ENCODE measurements around the gene NPAS2. TPM values are rescaled to one million over a fixed set of nuclear protein-coding genes. Genes with fewer than 3 reads are reported as not detected.

NPAS2 gene
- total RNA-seq, 1 experiment from 2014 or later: 12.3 TPM

DNA sequence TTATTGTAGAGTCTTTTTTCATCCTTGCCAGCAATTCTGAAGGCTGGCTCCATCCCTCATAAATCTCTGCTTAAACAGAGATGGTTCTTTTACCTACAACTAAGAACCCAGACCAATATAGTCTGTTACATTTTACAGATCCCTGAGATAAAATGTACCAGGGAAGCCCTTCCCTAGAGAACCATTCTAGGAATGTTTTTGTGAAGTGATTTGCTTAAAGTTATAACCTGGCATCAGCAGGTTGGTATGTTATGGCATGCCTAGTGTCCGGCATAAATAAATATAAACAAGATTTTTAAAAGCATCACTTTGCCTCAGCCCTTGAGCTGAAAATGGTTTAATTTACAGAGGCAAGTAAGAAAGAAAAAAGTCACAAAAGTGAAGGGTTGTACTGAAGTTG is 18.5 kb upstream of the NPAS2 start:
- ChIA-PET POLR2A (interaction anchor here (0.7 to 2.1 kb wide), 7 partner anchors 11 to 71 kb away, joined by 3 to 11 read pairs (median 4); partner anchors contain the start of gene NPAS2), CTCF (interaction anchor here (1.2 to 1.7 kb wide), 2 partner anchors 102 to 194 kb away, joined by 3 read pairs; no protein-coding TSS in a partner anchor)
- H3K27ac Mint-ChIP-seq (ENCODE audit: low read depth, unreplicated experiment): peak overlapping the region; percentile 36
- TF ChIP-seq, protein P1, sequence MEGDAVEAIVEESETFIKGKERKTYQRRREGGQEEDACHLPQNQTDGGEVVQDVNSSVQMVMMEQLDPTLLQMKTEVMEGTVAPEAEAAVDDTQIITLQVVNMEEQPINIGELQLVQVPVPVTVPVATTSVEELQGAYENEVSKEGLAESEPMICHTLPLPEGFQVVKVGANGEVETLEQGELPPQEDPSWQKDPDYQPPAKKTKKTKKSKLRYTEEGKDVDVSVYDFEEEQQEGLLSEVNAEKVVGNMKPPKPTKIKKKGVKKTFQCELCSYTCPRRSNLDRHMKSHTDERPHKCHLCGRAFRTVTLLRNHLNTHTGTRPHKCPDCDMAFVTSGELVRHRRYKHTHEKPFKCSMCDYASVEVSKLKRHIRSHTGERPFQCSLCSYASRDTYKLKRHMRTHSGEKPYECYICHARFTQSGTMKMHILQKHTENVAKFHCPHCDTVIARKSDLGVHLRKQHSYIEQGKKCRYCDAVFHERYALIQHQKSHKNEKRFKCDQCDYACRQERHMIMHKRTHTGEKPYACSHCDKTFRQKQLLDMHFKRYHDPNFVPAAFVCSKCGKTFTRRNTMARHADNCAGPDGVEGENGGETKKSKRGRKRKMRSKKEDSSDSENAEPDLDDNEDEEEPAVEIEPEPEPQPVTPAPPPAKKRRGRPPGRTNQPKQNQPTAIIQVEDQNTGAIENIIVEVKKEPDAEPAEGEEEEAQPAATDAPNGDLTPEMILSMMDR (IDR thresholded peaks at IDR 0.05; ENCODE audit: unreplicated experiment): no peak
- H3K4me1 Mint-ChIP-seq (ENCODE audit: insufficient read depth, unreplicated experiment): peaks cover 22% of the 10 kb centered on the region
- H3K36me3 Mint-ChIP-seq (ENCODE audit: insufficient read depth, unreplicated experiment): no peaks in the 10 kb centered on the region
- no peak for DNase-seq (ENCODE audit: unreplicated experiment)
- intact Hi-C loops (cut with micrococcal nuclease): no loop called here
- BruUV-seq (replicated peaks): no TSS peak
- H3K27me3 Mint-ChIP-seq (ENCODE audit: insufficient read depth, unreplicated experiment): no peaks in the 10 kb centered on the region
- H3K4me3 Mint-ChIP-seq (ENCODE audit: unreplicated experiment): no peak overlapping the region
- H3K9me3 Mint-ChIP-seq (ENCODE audit: unreplicated experiment): no peaks in the 10 kb centered on the region

DNA sequence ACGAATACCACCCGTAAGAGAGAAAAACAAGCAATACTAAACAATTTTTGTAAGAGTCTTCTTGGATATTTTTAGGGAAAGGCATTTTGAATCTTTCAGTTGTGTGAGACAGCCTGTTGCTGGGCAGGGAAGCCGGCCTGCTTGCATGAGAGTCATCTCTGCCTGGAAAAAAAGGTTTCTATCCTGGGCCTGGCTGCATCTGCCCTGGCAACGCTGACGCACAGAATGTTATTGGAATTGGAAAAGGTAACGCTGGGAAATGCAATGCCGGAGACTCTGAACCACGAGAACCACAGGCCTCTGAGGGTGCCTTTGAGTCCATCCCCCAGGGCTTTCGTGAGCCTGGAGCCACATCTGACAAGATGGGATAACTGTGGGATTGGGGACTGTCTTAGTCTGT is 17.9 kb upstream of the NPAS2 start:
- POLR2A ChIA-PET: interaction anchor here (0.7 to 1.4 kb wide), 3 partner anchors 13 to 71 kb away, joined by 3 to 4 read pairs (median 3); no protein-coding TSS in a partner anchor
- no peak overlapping the region for H3K4me3 Mint-ChIP-seq (ENCODE audit: unreplicated experiment)
- H3K27me3 Mint-ChIP-seq (ENCODE audit: insufficient read depth, unreplicated experiment): no peaks in the 10 kb centered on the region
- no peaks in the 10 kb centered on the region for H3K9me3 Mint-ChIP-seq (ENCODE audit: unreplicated experiment)
- BruUV-seq (replicated peaks): no TSS peak
- TF ChIP-seq, protein P1 (IDR thresholded peaks at IDR 0.05; ENCODE audit: unreplicated experiment): no peak
- no peaks in the 10 kb centered on the region for H3K36me3 Mint-ChIP-seq (ENCODE audit: insufficient read depth, unreplicated experiment)
- peak overlapping the region; percentile 36 for H3K27ac Mint-ChIP-seq (ENCODE audit: low read depth, unreplicated experiment)
- intact Hi-C loops (cut with micrococcal nuclease): no loop called here
- no peak for DNase-seq (ENCODE audit: unreplicated experiment)
- CTCF ChIA-PET: interaction anchor here (1.7 kb wide), 1 partner anchor 195 kb away, joined by 3 read pairs; no protein-coding TSS in a partner anchor
- H3K4me1 Mint-ChIP-seq (ENCODE audit: insufficient read depth, unreplicated experiment): peaks cover 15% of the 10 kb centered on the region

DNA sequence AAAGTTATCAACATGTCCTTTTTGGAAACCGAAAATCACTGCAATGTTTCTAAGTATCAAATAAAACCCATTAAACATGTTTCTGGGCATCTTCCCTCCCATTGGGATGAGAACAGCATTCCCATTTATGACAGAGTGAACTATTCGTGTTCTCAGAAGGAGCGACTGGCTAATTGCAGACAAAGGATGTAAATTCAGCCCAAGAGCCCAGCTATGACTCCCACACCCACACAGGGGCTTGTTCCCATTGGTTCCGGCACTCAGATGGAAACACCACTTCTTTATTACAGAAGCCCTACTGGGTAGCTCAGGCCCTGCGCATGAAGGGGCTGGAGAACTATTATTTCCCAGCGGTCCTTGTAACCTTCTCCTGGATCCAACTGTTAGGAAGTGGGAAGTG is 16.6 kb upstream of the NPAS2 start:
- intact Hi-C loops (cut with micrococcal nuclease): no loop called here
- H3K4me3 Mint-ChIP-seq (ENCODE audit: unreplicated experiment): no peak overlapping the region
- no peak overlapping the region for H3K27ac Mint-ChIP-seq (ENCODE audit: low read depth, unreplicated experiment)
- no peaks in the 10 kb centered on the region for H3K9me3 Mint-ChIP-seq (ENCODE audit: unreplicated experiment)
- POLR2A ChIA-PET: interaction anchor here (1.0 kb wide), 1 partner anchor 15 kb away, joined by 3 read pairs; no protein-coding TSS in a partner anchor
- BruUV-seq (replicated peaks): no TSS peak
- CTCF ChIA-PET: no interaction called here
- no peak for DNase-seq (ENCODE audit: unreplicated experiment)
- TF ChIP-seq, protein P1 (IDR thresholded peaks at IDR 0.05; ENCODE audit: unreplicated experiment): no peak
- H3K4me1 Mint-ChIP-seq (ENCODE audit: insufficient read depth, unreplicated experiment): peaks cover 14% of the 10 kb centered on the region
- H3K27me3 Mint-ChIP-seq (ENCODE audit: insufficient read depth, unreplicated experiment): no peaks in the 10 kb centered on the region
- H3K36me3 Mint-ChIP-seq (ENCODE audit: insufficient read depth, unreplicated experiment): no peaks in the 10 kb centered on the region

DNA sequence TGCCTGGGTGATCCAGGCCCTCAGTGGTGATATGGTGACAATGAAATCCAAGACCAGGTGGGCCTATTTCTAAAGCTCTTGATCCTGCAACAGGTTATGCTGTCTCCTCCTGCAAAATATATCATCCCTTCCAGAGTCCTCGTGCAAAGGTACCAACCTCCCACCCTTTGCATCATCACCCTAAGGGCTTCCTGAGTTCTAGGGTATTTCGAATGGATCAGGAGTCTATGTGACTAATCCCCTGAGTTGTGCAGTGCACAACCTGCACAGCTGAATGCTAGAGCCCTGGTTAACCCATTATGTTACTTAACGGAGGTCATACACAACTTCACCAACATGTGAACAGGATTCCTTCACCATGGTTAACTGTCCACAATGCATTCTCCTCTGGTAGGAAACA is 13.4 kb upstream of the NPAS2 start:
- TF ChIP-seq, protein P1 (IDR thresholded peaks at IDR 0.05; ENCODE audit: unreplicated experiment): no peak
- DNase-seq (ENCODE audit: unreplicated experiment): no peak
- no peak overlapping the region for H3K4me3 Mint-ChIP-seq (ENCODE audit: unreplicated experiment)
- H3K27me3 Mint-ChIP-seq (ENCODE audit: insufficient read depth, unreplicated experiment): no peaks in the 10 kb centered on the region
- H3K4me1 Mint-ChIP-seq (ENCODE audit: insufficient read depth, unreplicated experiment): peaks cover 6% of the 10 kb centered on the region
- intact Hi-C loops (cut with micrococcal nuclease): no loop called here
- ChIA-PET CTCF (interaction anchor here (0.9 kb wide), 1 partner anchor 12 kb away, joined by 4 read pairs; no protein-coding TSS in a partner anchor), POLR2A (interaction anchor here (0.6 kb wide), 1 partner anchor 143 kb away, joined by 3 read pairs; no protein-coding TSS in a partner anchor)
- H3K36me3 Mint-ChIP-seq (ENCODE audit: insufficient read depth, unreplicated experiment): no peaks in the 10 kb centered on the region
- BruUV-seq (replicated peaks): no TSS peak
- no peak overlapping the region for H3K27ac Mint-ChIP-seq (ENCODE audit: low read depth, unreplicated experiment)
- peaks cover 8% of the 10 kb centered on the region for H3K9me3 Mint-ChIP-seq (ENCODE audit: unreplicated experiment)

All from MCF 10A (cell line).